Retinal pigment epithelial cell (primary cell): ENCODE measurements around the gene CRIP1.

Source experiments
- DNase-seq: peaks from one replicate; pipeline ENCODE4 v3.0.0-alpha.2; 2010; ENCODE audit warnings: low read depth
- H3K4me3 ChIP-seq: 2 replicates; pipeline ENCODE4 v1.5.1; 2011; ENCODE audit warnings: mild to moderate bottlenecking, low read length, control low read depth, moderate library complexity
- CTCF ChIP-seq: conservative IDR thresholded peaks from 2 replicates; pipeline ENCODE4 v1.5.1; 2011; ENCODE audit warnings: low read depth, low read length, control low read depth, inconsistent platforms

CRIP1 gene

GRCh38 chr14:105476097-105476830 lies 10.4 kb upstream of the CRIP1 start:
- DNase-seq = no peak
- TF ChIP-seq CTCF = no peak
- H3K4me3 ChIP-seq = peak overlapping the region; percentile 45

- H3K4me3 ChIP-seq = no peak overlapping the region
- no peak for DNase-seq
- TF ChIP-seq CTCF = no peak
Observed at GRCh38 chr14:105476831-105477659, 9.6 kb upstream of the CRIP1 start.

- TF ChIP-seq CTCF = no peak
- no peak for DNase-seq
- no peak overlapping the region for H3K4me3 ChIP-seq
Observed at GRCh38 chr14:105477660-105478397, 8.9 kb upstream of the CRIP1 start.

GRCh38 chr14:105478398-105479251 lies 8.1 kb upstream of the CRIP1 start:
- no peak for TF ChIP-seq CTCF
- no peak for DNase-seq
- H3K4me3 ChIP-seq = no peak overlapping the region

- no peak for DNase-seq
- H3K4me3 ChIP-seq = no peak overlapping the region
- TF ChIP-seq CTCF = no peak
Observed at GRCh38 chr14:105479431-105480158, 7.1 kb upstream of the CRIP1 start.

- no peak overlapping the region for H3K4me3 ChIP-seq
- TF ChIP-seq CTCF = no peak
- no peak for DNase-seq
Observed at GRCh38 chr14:105480199-105480746, 6.4 kb upstream of the CRIP1 start.
